GM19372 (cell line): ENCODE data around the gene CNTN5.

Source experiments
- ATAC-seq: cut with Tn5 transposase; IDR thresholded peaks from one replicate; pipeline ENCODE4 v1.9.1; 2021; ENCODE audit warnings: mild to moderate bottlenecking, low read depth, moderate library complexity; ENCODE audit not compliant: unreplicated experiment

CNTN5 gene

GRCh38 chr11:99584830-99585229 is 564.1 kb downstream of the CNTN5 start:
- no peak for ATAC-seq

- no peak for ATAC-seq
Measured at GRCh38 chr11:99585606-99586005, 564.9 kb downstream of the CNTN5 start.

DNA sequence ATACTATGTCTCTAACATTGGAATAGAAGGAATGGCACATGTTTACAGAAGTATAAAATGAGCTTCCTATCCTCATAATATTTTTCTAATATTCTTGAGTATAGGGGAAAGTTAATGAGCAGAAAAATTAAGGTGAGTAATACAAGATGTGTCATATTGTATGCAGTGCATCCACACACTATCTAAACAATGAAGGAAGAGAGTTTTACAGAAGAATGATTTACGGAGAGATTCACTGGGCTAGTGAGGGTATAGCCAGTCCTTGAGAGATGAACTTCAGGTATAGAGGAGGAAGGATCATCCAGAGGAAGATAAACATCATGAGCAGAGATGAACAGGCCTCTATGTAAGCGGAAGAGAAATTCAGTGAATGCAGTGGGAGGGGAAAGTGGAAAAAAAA is 569.0 kb downstream of the CNTN5 start:
- ATAC-seq, result no peak

- no peak for ATAC-seq
Measured at GRCh38 chr11:99592266-99592665, 571.5 kb downstream of the CNTN5 start.

DNA sequence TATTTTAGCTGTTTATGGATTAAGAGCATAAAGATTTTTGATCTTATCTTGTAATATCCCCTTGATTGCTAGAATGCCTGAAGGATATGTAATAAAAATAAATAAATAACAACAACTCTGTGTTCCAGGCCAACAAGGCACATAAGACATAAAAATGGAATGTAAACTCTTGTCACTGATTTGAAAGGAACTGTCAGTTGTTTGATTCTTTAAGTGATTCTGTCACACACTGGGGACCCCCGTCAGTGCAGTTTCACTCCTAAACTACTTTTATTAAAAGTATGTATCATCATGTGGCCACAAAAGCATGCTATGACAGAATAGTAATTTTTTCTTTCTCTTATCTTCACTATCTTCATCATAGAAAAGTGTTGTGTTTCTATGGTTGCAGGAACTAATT is 572.4 kb downstream of the CNTN5 start:
- ATAC-seq, result no peak

- ATAC-seq, result no peak
Measured at GRCh38 chr11:99601179-99601578, 580.4 kb downstream of the CNTN5 start.

GRCh38 chr11:99614352-99614751 is 593.6 kb downstream of the CNTN5 start:
- ATAC-seq, result no peak

DNA sequence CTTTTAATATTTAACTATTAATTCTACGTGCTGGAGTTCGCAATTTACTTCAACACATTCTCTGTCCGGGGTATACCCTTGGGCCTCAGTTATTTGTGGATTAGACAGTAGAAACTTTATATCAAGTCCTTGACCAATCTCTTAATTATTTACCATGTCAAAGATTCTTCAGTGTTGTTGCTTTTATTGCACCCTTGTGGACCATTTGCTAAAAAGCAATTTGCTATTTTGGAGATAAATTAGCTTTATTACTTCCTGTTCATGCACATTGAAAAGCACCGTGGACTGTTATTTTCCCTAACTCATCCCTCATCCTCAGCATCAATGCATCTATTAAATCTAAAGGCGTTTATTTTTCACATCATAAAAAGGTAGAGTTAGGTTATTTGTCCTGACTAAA is 609.9 kb downstream of the CNTN5 start:
- ATAC-seq, result no peak

DNA sequence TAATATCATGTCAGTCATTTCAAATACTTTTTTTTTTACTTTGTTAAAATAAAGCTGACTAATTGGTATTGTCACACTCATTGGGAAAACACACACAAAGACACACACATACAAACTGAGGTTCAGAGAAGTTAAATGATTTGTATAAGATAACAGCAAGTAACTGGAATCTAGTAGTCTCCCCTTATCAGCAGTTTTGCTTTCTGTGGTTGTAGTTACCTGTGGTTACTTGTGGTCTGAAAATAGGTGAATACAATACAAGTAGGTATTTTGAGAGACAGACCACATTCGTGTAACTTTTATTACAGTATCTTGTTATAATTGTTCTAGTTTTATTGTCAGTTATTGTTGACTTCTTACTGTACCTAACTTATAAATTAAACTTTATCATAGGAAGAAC is 610.9 kb downstream of the CNTN5 start:
- ATAC-seq, result no peak

DNA sequence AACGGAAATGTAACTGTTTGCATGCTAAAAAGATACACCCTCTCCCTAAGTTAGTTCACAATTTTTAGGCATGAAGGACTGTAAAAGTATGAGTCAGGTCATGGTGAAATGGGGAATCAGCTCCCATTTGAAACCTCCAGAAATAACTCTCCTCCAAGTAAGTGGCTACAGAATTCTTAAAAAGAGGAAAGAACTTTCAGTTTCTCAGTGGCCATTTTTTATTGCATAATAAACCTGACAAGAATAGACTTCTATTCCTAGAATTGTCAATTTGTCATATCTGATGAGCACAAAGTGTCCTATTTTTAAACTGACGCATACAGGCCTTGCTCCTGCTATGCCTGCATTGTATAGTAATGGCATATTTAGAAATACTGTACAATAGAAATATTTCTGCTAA is 612.2 kb downstream of the CNTN5 start:
- no peak for ATAC-seq

- no peak for ATAC-seq
Measured at GRCh38 chr11:99634581-99634980, 613.8 kb downstream of the CNTN5 start.

- ATAC-seq, result no peak
Measured at GRCh38 chr11:99638073-99638553, 617.4 kb downstream of the CNTN5 start.

- ATAC-seq, result no peak
Measured at GRCh38 chr11:99640671-99641070, 619.9 kb downstream of the CNTN5 start.

GRCh38 chr11:99645934-99646333 is 625.2 kb downstream of the CNTN5 start:
- no peak for ATAC-seq

GRCh38 chr11:99670067-99670676 is 649.4 kb downstream of the CNTN5 start:
- ATAC-seq, result no peak

- no peak for ATAC-seq
Measured at GRCh38 chr11:99671808-99672409, 651.2 kb downstream of the CNTN5 start.

DNA sequence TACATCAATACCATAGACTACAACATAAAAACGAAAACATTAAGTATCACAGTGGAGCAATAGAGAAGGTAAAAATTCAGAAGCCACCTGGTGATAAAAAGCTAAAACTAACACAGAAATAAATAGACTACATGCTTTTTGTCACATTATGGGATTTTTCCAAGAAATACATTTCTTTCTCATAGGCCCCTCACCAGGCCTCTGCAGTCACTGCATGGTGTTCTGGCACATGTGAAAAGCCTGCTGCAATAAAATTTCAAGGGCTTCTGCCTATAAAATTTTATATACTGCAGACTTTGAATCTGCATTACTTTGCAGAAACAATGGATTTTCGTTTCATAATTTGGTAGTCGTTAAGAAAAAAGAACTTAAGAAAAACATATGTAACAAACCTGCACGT is 655.5 kb downstream of the CNTN5 start:
- no peak for ATAC-seq

GRCh38 chr11:99682171-99682570 is 661.4 kb downstream of the CNTN5 start:
- ATAC-seq, result no peak

DNA sequence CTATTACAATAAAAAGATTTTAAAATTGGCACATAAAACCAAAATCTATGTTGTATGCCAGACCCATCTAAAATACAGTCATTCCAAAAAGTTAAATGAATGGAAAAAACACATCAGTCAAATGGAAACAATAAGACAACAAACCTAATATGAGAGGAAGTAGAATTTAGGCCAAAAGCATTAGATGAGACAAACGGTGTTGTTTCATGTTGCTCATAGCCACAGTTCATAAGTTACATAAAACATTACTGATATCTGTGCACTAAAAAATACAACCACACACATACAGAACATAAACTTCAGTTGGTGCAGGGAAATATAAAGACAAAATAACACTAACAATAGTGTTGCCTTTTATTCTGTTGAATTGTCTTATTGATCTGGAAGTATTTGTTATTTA is 661.9 kb downstream of the CNTN5 start:
- ATAC-seq, result no peak

DNA sequence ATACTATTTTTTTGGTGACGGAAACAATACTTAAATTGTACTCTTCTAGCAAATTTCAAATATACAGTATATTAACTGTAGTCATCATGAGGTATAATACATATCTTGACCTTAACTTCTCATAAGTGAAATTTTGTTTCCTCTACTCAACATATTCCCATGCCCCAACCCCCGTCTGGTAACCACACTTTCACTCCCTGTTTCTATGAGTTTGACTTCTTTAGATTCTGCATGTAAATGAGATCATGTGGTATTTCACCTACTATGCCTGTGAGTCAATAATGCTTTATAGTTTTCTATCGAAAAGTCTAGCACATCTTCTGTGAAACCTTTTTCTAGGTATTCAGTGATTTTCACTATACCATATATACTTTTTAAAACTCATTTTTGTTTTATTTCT is 663.2 kb downstream of the CNTN5 start:
- ATAC-seq, result peak; percentile 46

GRCh38 chr11:99686838-99687237 is 666.1 kb downstream of the CNTN5 start:
- no peak for ATAC-seq

DNA sequence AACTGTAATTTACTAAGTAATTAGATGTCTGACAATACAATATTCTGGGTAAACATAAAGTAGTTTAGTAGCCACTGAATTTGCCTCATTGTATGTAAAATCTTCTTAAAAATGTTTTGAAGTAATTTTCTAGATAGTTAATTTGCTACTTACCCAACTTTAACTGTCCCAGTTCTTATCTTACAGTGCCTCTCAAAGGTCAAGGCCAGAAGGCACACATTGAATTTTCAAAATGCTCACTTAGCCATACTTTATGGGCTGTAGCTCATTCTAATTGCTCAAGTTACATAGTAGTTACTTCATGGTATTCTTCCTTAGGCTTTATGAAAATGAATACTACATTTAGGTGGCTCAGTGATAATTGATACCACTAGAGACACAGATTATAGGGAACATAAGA is 666.6 kb downstream of the CNTN5 start:
- ATAC-seq, result no peak
